ENCODE results near the gene SLC26A3.

The SLC26A3 gene

GRCh38 chr7:107767391-107767790, 35.6 kb downstream of the SLC26A3 start:
- no peak overlapping the region for H3K4me3 ChIP-seq (ENCODE audit: low read depth, low read length)

GRCh38 chr7:107758667-107759066, 44.4 kb downstream of the SLC26A3 start:
- H3K4me3 ChIP-seq (ENCODE audit: low read depth, low read length) = no peak overlapping the region
- DNase-seq (ENCODE audit: low read depth) = no peak
- TF ChIP-seq CTCF (IDR thresholded peaks at IDR 0.05; ENCODE audit: low read depth, low read length, missing control alignments) = no peak

More at GRCh38 chr7:107767391-107767790, 35.6 kb downstream of the SLC26A3 start:
- TF ChIP-seq CTCF (IDR thresholded peaks at IDR 0.05; ENCODE audit: low read depth, low read length, missing control alignments) = no peak
- DNase-seq (ENCODE audit: low read depth) = no peak

GRCh38 chr7:107754642-107755041, 48.4 kb downstream of the SLC26A3 start:
- no peak overlapping the region for H3K4me3 ChIP-seq (ENCODE audit: low read depth, low read length)
- DNase-seq (ENCODE audit: low read depth) = no peak

GRCh38 chr7:107751113-107751512, 51.9 kb downstream of the SLC26A3 start:
- no peak overlapping the region for H3K4me3 ChIP-seq (ENCODE audit: low read depth, low read length)
- TF ChIP-seq CTCF (IDR thresholded peaks at IDR 0.05; ENCODE audit: low read depth, low read length, missing control alignments) = no peak
- no peak for DNase-seq (ENCODE audit: low read depth)

More at GRCh38 chr7:107754642-107755041, 48.4 kb downstream of the SLC26A3 start:
- no peak for TF ChIP-seq CTCF (IDR thresholded peaks at IDR 0.05; ENCODE audit: low read depth, low read length, missing control alignments)

GRCh38 chr7:107746006-107746405, 57.0 kb downstream of the SLC26A3 start:
- H3K4me3 ChIP-seq (ENCODE audit: low read depth, low read length) = no peak overlapping the region; the same call in 1 of the 2 replicates

GRCh38 chr7:107744345-107744750, 58.7 kb downstream of the SLC26A3 start:
- no peak for TF ChIP-seq CTCF (IDR thresholded peaks at IDR 0.05; ENCODE audit: low read depth, low read length, missing control alignments)
- peak overlapping the region; percentile 91 for H3K4me3 ChIP-seq (ENCODE audit: low read depth, low read length)
- peak; percentile 13 for DNase-seq (ENCODE audit: low read depth)

More at GRCh38 chr7:107746006-107746405, 57.0 kb downstream of the SLC26A3 start:
- no peak for TF ChIP-seq CTCF (IDR thresholded peaks at IDR 0.05; ENCODE audit: low read depth, low read length, missing control alignments)
- DNase-seq (ENCODE audit: low read depth) = no peak

GRCh38 chr7:107743567-107744344, 59.3 kb downstream of the SLC26A3 start, which contains the start of gene CBLL1:
CBLL1 (plus strand) TSS chr7:107744142; CDS start chr7:107744164, 22 bp downstream.
- DNase-seq (ENCODE audit: low read depth) = peak; percentile 89
- peak; percentile 75 for TF ChIP-seq CTCF (IDR thresholded peaks at IDR 0.05; ENCODE audit: low read depth, low read length, missing control alignments)
- H3K4me3 ChIP-seq (ENCODE audit: low read depth, low read length) = peak within 1 kb of the TSS; percentile 91
